ENCODE results near the gene VPS9D1. TPM values are rescaled to one million over a fixed set of nuclear protein-coding genes. Genes with fewer than 3 reads are reported as not detected.

VPS9D1 gene
- total and polyA plus RNA-seq, 2 of the 4 experiments (the other 2 are of a cell fraction), result 1.8 to 20.3 TPM

DNA sequence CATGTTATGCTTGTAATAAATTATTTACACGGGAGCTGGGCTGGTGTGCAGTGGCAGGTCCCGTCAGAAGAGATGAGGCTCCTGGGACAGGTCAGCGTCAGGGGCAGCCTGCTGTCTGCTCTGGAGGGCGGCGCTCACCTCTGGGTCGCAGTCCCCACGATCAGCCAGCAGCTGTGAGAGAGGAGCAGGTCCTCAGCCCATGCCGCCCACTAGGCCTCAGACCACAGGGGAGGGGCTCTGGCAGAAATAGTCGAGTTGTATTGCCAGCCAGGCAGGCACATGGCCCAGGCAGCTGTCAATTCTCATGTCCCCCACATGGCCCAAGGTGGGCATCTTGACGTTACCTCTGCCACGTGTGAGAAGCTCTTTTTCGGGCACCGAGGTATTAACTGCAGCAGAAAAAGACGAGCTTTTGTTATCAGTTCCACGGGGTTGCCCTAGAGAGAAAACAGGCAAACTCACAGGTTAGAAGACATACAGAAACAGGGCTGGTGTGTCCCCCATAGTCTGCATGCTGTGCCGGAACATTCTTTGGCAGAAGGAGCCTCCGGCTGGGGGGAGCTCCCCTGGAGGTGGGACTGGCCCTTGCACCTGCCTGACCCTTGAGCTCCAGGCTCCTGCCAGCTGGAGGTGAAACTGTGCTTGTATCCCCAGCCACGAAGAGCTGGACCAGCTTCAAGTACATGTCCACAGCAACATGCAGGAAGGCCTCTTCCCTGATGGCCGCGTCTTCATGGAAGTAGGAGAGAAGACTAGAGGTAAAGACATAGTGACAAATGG lies 18.0 kb upstream of the VPS9D1 start:
- Histone ChIP-seq H3K9ac (ENCODE audit: low read depth, low read length) (no peak overlapping the region), H3K14ac (replicated peaks; ENCODE audit: low read depth, low read length) (no peak overlapping the region), H3K79me1 (ENCODE audit: low read depth in 1 of 2, low read length in 2 of 2) (peaks cover 5 to 8% of the 10 kb centered on the region in 2 experiments; a peak in 3 of 4 replicates), H2AK9ac (replicated peaks; ENCODE audit: low read depth, low read length, poor library complexity) (no peak overlapping the region), H3K36me3 (ENCODE audit: control insufficient read depth, insufficient read depth, low read length) (peaks cover 63% of the 10 kb centered on the region), H2BK20ac (ENCODE audit: low read depth, low read length) (no peak overlapping the region), H4K20me1 (ENCODE audit: insufficient read depth, low read length) (0 out of 2 replicates have a peak, but pooled peaks cover 4% of the 10 kb centered on the region), H3K27ac (ENCODE audit: insufficient read depth, low read length) (no peak overlapping the region), H3K9me1 (ENCODE audit: insufficient read depth, low read length) (no peaks in the 10 kb centered on the region), H3K4me3 (ENCODE audit: insufficient read depth, low read depth, low read length) (no peak overlapping the region), H2BK15ac (ENCODE audit: low read depth, low read length) (no peak overlapping the region), H4K91ac (ENCODE audit: insufficient read depth, low read depth, low read length) (no peak overlapping the region), H3K4me2 (ENCODE audit: low read depth, low read length) (no peak overlapping the region), H3K4me1 (ENCODE audit: control insufficient read depth, insufficient read depth, low read length) (no peaks in the 10 kb centered on the region), H3K18ac (ENCODE audit: low read depth, low read length) (no peak overlapping the region), H3K4ac (ENCODE audit: low read depth, low read length) (no peak overlapping the region), H4K5ac (ENCODE audit: low read depth, low read length) (no peak overlapping the region), H2AFZ (replicated peaks; ENCODE audit: low read length, poor library complexity) (no peak overlapping the region), H3K9me3 (ENCODE audit: control insufficient read depth, insufficient read depth, low read length) (no peaks in the 10 kb centered on the region), H3K56ac (ENCODE audit: extremely low read depth, insufficient read depth, low read length) (no peak overlapping the region), H4K8ac (ENCODE audit: low read depth in 2 of 2, low read length in 2 of 2) (no peak overlapping the region), H2BK5ac (ENCODE audit: low read depth, low read length, poor library complexity, severe bottlenecking) (no peak overlapping the region), H2BK120ac (ENCODE audit: low read depth, low read length) (no peak overlapping the region), H3K23ac (ENCODE audit: low read depth, low read length) (no peak overlapping the region), H3K27me3 (ENCODE audit: control insufficient read depth, insufficient read depth, low read length) (no peaks in the 10 kb centered on the region), H2AK5ac (ENCODE audit: low read depth, low read length) (no peak overlapping the region)
- in situ Hi-C loops (cut with MboI; ENCODE audit: low sequenced_read_pairs), result no loop called here
- no peak for DNase-seq
- dilution Hi-C loops (cut with HindIII; ENCODE audit: low sequenced_read_pairs, unreplicated experiment), result no loop called here
- TF ChIP-seq RFX5 (IDR thresholded peaks at IDR 0.05; ENCODE audit: low read depth, low read length), result no peak
- no peak for TF ChIP-seq CHD1 (IDR thresholded peaks at IDR 0.05; ENCODE audit: low read depth, low read length)
- no peak for TF ChIP-seq USF2 (IDR thresholded peaks at IDR 0.05; ENCODE audit: low read depth, low read length)
- 77% methylated on average over 14 of the region's 20 CpGs; no CpG with 5 or more reads in 1 of the 2 experiments for WGBS, 2 experiments (ENCODE audit: extremely low coverage in 2 of 2, insufficient read length in 1 of 2)
- BruUV-seq (replicated peaks), result no TSS peak
- intact Hi-C loops (cut with micrococcal nuclease), result no loop called here
- ChIA-PET CTCF (interaction anchor here (0.6 kb wide), 1 partner anchor 24 kb away, joined by 4 read pairs; no protein-coding TSS in a partner anchor), POLR2A (ENCODE audit: unreplicated experiment) (no interaction called here)
- no peak for ATAC-seq (ENCODE audit: low read depth)

Measured in IMR-90 (cell line).